RWPE1 (cell line): ENCODE data around the gene MAN1A1.
"Not testable (repeated sequence)": the region's sequence is repeated elsewhere in the genome, so short reads cannot be mapped to it uniquely, and the experiment has no call there.

Experiments used
- CTCF ChIA-PET: fragments of 350-600 bp; sonication (Branson Sonifier 250); formaldehyde crosslinking; extraction: SDS; loops from one replicate; lab custom pipeline; 2021; lab: Yijun Ruan, JAX
- POLR2A ChIA-PET: fragments of 400-600 bp; formaldehyde crosslinking; extraction: SDS; loops from one replicate; lab custom pipeline; 2020; ENCODE audit warnings: antibody characterized with exemption; ENCODE audit not compliant: low non-redundant PET; lab: Yijun Ruan, JAX
- DNase-seq: peaks from one replicate; pipeline ENCODE4 v3.0.0; 2012; ENCODE audit warnings: low spot score
- H3K27ac ChIP-seq: fragments of 450-650 bp; 2 replicates; pipeline ENCODE4 v1.5.1; 2017
- CTCF ChIP-seq: fragments of 450-650 bp; conservative IDR thresholded peaks from 2 replicates; pipeline ENCODE4 v1.5.1; 2017; ENCODE audit warnings: low read depth, mild to moderate bottlenecking

MAN1A1 gene

GRCh38 chr6:119170103-119170446, 179.5 kb downstream of the MAN1A1 start:
- ChIA-PET CTCF (interaction anchor here (0.8 kb wide), 1 partner anchor 171 kb away, joined by 3 read pairs; no protein-coding TSS in a partner anchor), POLR2A (no interaction called here)
- no peak overlapping the region for H3K27ac ChIP-seq
- no peak for TF ChIP-seq CTCF
- no peak for DNase-seq

- DNase-seq, CTCF ChIA-PET, H3K27ac ChIP-seq, POLR2A ChIA-PET: not testable (repeated sequence)
Measured at GRCh38 chr6:119169355-119169754, 180.2 kb downstream of the MAN1A1 start.

- ChIA-PET CTCF (interaction anchor here (0.6 to 1.1 kb wide), 2 partner anchors 17 to 56 kb away, joined by 3 read pairs; no protein-coding TSS in a partner anchor), POLR2A (no interaction called here)
- DNase-seq, result no peak
- no peak overlapping the region for H3K27ac ChIP-seq
- no peak for TF ChIP-seq CTCF
Measured at GRCh38 chr6:119166024-119166784, 183.4 kb downstream of the MAN1A1 start.

DNA sequence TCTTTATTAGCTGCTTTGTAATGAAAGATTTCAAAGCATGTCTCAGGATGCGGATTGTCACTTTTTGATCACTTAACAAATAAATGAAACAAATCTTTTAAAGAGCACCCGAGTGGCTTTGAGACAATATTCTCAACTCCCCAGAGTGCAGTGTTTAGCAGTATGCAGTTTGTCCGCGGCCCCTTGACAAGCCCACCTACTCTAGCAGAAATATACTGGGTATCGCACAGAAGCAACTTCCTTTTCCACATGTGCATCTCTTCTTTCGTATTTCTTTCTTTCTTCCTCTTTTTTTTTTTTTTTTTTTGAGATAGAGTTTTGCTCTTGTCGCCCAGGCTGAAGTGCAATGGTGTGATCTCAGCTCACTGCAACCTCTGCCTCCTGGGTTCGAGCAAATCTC, 186.6 kb downstream of the MAN1A1 start:
- DNase-seq, result no peak
- CTCF ChIA-PET, result no interaction called here
- H3K27ac ChIP-seq, result no peak overlapping the region
- POLR2A ChIA-PET, result no interaction called here
- TF ChIP-seq CTCF, result no peak

- TF ChIP-seq CTCF, result no peak
- H3K27ac ChIP-seq, result no peak overlapping the region
- no peak for DNase-seq
- POLR2A ChIA-PET, result no interaction called here
- CTCF ChIA-PET, result no interaction called here
Measured at GRCh38 chr6:119162134-119162775, 187.3 kb downstream of the MAN1A1 start.

- H3K27ac ChIP-seq, result no peak overlapping the region
- POLR2A ChIA-PET, result no interaction called here
- DNase-seq, result no peak
- CTCF ChIA-PET, result interaction anchor here (0.7 kb wide), 1 partner anchor 979 kb away, joined by 3 read pairs; no protein-coding TSS in a partner anchor
- no peak for TF ChIP-seq CTCF
Measured at GRCh38 chr6:119161438-119161837, 188.1 kb downstream of the MAN1A1 start.

DNA sequence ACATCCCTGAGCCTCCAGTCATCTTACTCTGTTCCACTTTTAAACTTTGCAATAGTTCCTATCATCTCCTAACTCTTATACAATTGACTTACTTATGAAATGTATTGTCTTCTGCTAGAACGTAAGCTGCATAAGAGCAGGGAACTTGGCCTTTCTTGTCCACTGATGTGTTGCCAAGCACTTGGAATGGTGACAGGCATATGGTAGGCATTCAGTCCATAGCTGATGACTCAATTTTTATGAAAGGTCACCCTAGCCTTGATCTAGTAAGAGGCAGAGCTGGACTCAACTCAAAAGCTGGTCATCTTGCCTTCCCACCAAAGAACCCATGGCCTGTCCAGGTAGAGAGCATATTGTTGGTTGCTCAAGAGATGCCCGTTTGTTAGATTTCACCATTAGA, 188.7 kb downstream of the MAN1A1 start:
- ChIA-PET CTCF (no interaction called here), POLR2A (no interaction called here)
- no peak overlapping the region for H3K27ac ChIP-seq
- DNase-seq, result no peak
- TF ChIP-seq CTCF, result no peak
